GM12872 (cell line): ENCODE results near the gene BICDL2.

ENCODE experiments used
- TF ChIP-seq, protein P1 (sequence below): IDR thresholded peaks from 3 replicates; pipeline ENCODE4 v1.5.1; 2011; ENCODE audit warnings: low read depth, mild to moderate bottlenecking, low read length, moderate library complexity; ENCODE audit not compliant: insufficient read depth

BICDL2 gene

DNA sequence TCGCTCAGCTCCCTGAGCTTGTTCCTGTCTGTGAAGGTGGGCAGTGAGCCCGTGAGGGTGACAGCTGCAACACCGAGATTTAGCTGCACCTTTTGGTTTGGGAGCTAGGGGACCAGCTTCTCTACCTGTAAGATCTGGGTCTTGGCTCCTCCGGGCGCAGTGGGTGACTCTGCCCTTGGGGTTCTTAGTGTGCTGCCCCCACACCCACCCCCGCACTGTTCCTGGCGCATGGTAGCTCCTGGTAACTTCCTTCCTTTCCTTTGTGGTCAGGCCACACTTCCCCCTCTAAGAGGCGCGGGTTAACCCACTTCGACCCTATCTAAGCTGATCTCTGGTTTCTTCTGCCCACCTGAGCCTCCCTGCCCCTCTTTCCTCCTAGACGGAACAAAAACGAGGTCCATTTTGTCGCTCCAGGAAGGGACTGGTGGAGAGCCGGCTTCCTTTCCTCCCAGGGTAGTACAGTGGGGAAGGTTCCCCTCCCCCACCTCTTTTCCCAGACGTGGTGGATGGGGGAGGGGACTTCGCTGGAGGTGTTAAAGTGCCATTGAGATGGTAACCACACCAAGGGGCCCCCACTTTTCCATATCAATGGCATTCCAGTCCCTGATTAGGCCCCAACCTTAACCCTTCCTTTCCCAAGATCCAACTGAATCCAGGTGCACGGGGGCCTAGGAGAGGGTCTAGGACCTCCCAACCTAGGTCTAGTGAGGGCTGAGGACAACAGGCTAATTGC is 28.6 kb downstream of the BICDL2 start:
- TF ChIP-seq, protein P1, sequence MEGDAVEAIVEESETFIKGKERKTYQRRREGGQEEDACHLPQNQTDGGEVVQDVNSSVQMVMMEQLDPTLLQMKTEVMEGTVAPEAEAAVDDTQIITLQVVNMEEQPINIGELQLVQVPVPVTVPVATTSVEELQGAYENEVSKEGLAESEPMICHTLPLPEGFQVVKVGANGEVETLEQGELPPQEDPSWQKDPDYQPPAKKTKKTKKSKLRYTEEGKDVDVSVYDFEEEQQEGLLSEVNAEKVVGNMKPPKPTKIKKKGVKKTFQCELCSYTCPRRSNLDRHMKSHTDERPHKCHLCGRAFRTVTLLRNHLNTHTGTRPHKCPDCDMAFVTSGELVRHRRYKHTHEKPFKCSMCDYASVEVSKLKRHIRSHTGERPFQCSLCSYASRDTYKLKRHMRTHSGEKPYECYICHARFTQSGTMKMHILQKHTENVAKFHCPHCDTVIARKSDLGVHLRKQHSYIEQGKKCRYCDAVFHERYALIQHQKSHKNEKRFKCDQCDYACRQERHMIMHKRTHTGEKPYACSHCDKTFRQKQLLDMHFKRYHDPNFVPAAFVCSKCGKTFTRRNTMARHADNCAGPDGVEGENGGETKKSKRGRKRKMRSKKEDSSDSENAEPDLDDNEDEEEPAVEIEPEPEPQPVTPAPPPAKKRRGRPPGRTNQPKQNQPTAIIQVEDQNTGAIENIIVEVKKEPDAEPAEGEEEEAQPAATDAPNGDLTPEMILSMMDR = no peak

DNA sequence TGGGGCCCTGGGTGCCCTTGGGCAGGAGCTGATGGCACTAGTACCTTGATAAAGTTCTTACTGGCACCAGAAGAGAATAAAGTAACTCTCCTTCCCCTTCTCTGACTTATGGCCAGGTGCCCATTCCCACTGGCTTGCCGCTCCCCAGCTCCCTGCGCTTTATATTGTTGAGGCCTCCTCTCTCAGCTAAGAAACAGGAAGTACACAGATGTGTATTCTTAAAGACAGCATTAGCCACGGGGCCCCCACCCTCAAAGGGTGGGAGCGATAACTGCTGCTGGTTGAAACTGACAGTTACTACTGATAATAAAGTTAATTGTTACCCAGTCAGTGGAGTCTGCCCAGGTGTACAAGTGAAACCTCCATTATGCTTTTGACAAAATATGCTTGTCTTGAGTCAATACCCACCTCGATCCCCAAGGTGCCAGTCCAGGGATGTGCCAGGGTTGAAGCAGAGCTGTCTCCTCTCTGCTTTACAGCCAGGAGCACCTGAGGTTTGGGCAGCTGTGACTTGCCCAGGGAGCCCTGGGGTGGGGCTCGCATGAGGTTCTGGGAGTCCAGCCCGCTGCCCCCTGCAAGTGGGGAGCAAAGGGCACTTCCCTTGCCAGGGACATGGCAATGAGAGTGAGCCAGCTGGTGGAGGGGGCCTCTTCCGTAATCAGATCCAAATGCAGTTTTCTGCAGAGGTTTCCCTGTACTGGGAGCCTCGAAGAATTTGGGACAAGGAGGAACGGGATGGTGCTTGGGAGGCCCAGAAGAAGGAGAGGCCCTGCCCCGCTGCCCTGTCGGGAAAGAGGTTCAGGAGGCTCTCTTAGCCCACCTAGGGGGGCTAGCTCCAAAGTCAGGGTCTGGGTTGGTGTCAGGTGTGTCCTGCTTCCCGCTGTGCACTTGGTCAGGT is 29.4 kb downstream of the BICDL2 start:
- TF ChIP-seq, protein P1 = no peak

- TF ChIP-seq, protein P1 = no peak
Observed at GRCh38 chr16:3004781-3005284, 31.9 kb downstream of the BICDL2 start.

- TF ChIP-seq, protein P1 = no peak
Observed at GRCh38 chr16:3004319-3004718, 32.4 kb downstream of the BICDL2 start.

- TF ChIP-seq, protein P1 = peak; percentile 56
Observed at GRCh38 chr16:3003582-3004270, 33.0 kb downstream of the BICDL2 start.

- TF ChIP-seq, protein P1 = no peak
Observed at GRCh38 chr16:3001316-3001715, 35.4 kb downstream of the BICDL2 start.

- TF ChIP-seq, protein P1 = no peak
Observed at GRCh38 chr16:3000540-3000939, 36.2 kb downstream of the BICDL2 start.
